CD4-positive, alpha-beta T cell treated with Interferon alpha-2 for 1 hour (primary cell): ENCODE measurements around the gene MICU1.
"Not testable (repeated sequence)": the region's sequence is repeated elsewhere in the genome, so short reads cannot be mapped to it uniquely, and the experiment has no call there.

Experiments
- DNase-seq, 2 donors: peaks; one replicate each; pipeline ENCODE4 v3.0.0-alpha.2; 2020 to 2022

Gene MICU1, protein sequence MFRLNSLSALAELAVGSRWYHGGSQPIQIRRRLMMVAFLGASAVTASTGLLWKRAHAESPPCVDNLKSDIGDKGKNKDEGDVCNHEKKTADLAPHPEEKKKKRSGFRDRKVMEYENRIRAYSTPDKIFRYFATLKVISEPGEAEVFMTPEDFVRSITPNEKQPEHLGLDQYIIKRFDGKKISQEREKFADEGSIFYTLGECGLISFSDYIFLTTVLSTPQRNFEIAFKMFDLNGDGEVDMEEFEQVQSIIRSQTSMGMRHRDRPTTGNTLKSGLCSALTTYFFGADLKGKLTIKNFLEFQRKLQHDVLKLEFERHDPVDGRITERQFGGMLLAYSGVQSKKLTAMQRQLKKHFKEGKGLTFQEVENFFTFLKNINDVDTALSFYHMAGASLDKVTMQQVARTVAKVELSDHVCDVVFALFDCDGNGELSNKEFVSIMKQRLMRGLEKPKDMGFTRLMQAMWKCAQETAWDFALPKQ

DNA sequence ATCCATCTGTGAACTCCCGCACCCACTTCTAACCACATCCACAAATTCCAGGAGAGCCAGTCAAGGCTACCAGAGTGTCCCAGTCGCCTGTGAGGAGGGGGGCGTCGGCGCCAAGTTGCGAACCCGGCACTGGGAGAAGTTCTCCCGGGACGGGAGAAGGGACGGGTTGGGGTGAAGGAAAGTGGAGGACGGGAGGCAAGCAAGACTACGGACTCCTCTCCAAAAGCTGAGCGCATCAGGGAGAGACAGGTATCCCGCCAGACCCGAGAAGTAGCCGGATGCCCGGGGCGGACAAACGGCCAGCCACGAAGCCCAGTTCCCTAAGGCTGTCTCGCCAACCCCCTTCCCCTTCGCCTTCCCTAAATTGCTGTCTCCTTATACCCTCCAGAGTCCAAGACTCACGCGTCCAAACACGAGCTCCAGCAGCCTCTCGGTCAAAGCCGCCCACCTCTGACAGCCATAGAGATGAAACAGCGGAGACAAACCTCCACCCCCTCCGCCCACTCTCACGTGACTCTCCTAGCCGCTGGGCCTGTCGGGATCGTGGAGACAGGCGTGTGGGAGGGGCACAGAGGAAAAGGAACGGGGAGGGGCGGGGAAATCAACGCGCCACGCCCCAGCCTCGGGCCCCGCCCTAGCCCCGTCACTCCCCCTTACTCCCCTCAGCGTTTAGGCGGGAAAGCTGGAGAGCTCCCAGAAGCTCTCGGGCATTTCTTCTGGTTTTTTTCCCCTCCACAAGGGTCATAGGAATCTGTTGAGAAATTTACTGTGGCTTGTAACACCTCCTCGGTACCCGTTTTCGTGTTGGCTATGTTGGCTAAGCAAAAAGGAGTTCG is at the start of gene MICU1:
TSS of gene MICU1 (minus strand) at position 472 of the 836 bp plus-strand sequence. CDS start 59,286 bp downstream, outside the sequence.
- DNase-seq, result peak; percentile 92 to 94

DNA sequence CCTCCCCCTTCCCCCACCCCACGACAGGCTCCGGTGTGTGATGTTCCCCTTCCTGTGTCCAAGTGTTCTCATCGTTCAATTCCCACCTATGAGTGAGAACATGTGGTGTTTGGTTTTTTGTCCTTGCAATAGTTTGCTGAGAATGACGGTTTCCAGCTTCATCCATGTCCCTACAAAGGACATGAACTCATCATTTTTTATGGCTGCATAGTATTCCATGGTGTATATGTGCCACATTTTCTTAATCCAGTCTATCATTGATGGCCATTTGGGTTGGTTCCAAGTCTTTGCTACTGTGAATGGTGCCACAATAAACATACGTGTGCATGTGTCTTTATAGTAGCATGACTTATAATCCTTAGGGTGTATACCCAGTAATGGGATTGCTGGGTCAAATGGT is 48.3 kb upstream of the MICU1 start:
- DNase-seq, result not testable (repeated sequence)

DNA sequence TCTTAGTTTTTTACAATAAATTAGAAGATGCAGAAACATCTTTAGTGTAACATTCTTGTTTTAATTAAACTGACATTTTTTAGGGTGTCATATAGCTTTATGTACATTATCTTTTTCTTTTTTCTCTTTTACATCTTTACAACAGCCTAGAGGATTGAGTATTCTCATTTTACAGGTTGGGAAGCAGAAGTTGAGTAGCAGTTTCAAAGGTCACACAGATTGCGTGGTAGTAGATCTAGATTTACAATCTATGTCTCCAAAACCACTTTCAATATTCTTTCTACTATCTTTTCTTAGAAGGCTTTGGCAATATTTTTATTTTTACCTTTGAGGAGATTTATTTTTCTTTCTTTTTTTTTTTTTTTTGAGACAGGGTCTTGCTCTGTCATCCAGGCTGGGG is 47.4 kb upstream of the MICU1 start:
- no peak for DNase-seq

DNA sequence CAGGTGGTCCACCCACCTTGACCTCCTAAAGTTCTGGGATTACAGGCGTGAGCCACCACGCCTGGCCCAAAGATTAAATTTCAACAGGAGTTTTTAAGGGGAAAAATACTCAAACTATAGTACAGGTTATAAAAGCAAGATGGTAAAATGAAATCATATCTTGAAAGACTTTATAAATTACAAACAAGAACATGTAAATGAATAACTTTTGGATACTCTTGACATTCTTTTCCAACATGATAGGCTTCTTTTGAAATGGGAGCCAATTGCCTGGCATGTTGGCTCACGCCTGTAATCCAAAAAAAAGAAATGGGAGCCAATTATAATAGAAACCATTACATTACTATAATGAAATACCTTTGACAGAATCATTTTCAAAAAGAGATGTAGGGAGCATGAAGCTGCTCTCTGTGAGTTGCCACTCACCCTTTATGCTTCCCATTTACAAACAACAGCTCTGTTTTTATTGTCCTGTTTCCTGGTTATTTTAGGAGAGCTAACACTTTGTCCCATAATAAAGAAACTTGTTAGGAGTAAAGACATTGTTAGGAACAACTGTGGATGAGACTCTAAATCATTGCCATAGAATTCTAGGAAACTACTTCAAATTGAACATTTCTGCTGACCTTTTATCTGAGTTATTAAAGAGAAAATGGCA is 41.5 kb upstream of the MICU1 start:
- DNase-seq, result no peak

- DNase-seq, result no peak
These were observed 40.0 kb upstream of the MICU1 start for GRCh38 chr10:72665925-72666324.

GRCh38 chr10:72663971-72664370 is 38.1 kb upstream of the MICU1 start:
- no peak for DNase-seq

DNA sequence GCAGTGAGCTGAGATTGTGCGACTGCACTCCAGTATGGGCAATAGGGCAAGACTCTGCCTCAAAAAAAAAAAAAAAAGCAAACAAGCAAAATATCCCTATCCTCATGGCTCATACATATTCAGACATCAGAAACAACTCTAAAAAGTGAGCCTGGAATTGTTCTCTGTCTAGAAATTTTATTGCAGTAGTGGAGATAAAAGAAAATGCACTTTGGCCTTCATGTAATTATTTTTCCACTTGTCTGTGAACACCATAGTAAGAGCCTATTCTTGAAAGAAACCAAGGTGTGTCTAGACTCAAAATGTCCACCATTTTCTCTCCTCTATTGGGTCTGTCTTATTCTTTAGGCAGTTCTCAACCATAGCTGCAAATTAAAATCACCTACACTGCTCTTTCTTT is 35.6 kb upstream of the MICU1 start:
- DNase-seq, result no peak

- DNase-seq, result no peak
These were observed 34.3 kb upstream of the MICU1 start for GRCh38 chr10:72660220-72660619.

- DNase-seq, result no peak
These were observed 33.8 kb upstream of the MICU1 start for GRCh38 chr10:72659694-72660093.

GRCh38 chr10:72658696-72659400 is 33.0 kb upstream of the MICU1 start:
- no peak for DNase-seq

DNA sequence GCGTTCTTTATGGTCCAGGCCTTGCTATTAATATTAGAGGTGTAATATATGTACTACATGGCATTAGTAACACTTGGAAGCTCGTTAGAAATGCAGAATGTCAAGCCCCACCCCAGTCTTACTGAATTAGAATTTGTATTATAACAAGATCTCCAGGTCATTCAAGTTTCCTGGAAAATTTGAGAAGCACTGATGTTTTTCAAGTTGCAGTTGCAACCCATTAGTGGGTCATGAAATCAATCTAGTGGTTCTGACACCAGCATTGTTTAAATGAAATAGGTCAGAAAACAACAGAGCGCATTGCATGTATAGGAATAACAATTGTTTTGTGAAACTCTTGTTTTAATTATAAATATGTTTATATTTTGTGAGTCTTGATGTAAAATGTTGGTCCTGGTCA is 28.8 kb upstream of the MICU1 start:
- no peak for DNase-seq

DNA sequence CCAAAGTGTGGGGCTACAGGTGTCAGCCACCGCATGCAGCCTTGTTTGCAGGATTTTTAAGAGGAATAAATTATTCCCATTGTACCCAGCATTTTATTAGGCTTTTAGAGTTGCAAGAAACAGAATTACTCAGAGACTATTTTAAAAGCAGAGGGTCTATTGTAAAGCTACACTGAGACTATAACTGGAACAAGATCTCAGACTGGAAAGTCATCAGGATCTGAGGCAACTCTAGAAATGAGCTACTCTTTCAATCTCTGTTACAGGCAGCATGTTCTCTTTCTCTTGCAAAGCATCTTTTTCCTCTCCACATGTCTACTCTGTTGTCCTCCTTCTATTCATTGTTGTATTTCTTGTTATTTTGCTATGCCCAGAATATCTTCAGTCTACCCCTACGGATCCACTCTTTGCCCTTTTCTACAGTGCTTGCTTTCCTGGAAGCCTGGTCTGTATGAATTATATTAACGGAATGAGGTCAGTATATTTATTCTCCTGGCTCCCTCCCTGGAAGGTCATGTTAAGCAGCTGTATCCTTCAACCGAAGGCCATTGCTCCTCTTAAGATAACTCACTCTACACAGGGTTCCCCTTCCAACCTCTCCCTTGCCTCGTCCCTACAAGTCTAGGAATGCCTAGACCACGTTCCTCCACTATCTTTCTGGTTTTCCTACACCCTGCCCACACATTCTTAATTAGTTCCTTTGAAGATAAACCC is 27.7 kb upstream of the MICU1 start:
- DNase-seq, result no peak

GRCh38 chr10:72649291-72649690 is 23.4 kb upstream of the MICU1 start:
- no peak for DNase-seq

DNA sequence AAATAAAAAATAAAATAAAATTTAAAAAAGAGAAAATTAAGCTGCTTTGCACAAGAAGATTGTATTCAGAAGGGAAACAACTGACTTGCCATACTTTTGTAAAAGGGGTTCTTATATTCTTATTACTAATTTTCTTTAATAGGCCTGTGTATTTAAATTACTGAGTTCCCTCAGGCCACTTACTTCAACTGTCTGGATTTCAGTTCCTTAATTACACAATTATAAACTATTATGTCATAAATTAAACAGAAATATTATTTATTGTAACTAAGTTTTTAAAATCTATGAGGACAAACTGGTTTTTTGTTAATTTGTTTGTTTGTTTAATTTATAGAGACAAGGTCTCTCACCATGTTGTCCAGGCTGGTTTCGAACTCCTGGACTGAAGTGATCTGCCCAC is 22.4 kb upstream of the MICU1 start:
- no peak for DNase-seq

DNA sequence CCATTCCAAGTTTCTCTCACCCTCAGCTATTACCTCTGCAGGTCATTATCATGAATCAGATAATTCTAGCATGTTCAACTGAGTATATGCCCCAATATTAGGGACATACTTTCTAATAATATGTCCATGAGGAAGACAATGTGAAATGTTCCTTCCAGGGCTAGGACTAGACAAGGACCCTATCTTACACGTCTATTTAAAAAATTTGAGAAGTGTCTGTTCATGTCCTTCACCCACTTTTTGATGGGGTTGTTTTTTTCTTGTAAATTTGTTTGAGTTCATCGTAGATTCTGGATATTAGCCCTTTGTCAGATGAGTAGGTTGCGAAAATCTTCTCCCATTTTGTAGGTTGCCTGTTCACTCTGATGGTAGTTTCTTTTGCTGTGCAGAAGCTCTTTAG is 21.1 kb upstream of the MICU1 start:
- not testable (repeated sequence) for DNase-seq

DNA sequence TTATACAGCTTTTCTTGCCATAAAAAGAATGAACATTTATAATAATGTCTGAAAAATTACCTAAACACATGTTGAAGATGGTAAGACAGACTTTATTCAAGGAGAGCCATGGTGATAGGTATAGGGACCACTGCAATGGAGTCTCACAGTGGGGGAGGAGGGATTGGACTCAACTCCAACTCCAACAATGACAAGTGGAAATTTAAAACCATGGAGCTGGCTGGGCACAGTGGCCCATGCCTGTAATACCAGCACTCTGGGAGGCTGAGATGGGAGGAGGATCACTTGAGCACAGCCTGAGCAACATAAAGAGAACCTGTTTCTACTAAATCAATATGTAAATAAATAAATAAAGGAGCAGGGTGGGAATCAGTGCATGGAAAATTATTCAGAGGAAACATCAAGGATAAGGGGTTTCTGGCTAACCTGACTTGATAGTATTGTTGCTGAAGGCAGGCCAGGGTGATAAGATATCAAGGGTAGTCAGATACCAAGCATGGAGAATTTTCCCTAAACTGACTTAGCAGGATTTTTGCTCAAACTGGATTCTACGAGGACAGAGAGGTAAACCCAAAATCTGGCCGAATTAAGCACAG is 19.5 kb upstream of the MICU1 start:
- no peak for DNase-seq

DNA sequence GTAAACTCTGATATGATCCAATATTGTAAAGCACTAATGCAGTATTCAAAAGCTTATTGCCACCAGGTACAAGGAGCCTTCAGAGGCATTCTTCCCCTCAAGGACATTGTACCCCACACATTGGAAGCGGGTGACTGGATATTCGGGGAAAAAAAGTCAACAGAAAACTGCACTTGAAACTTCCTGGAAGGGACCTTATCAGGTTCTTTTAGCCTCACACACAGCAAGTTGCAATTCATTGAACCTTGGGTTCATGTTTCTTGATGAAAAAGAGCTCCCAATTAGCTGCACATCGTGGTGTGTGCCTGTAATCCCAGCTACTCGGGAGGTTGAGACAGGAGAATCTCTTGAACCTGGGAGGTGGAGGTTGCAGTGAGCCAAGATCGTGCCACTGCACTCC is 16.4 kb upstream of the MICU1 start:
- DNase-seq, result no peak

GRCh38 chr10:72639441-72639873 is 13.6 kb upstream of the MICU1 start:
- no peak for DNase-seq

GRCh38 chr10:72638586-72639440 is 12.9 kb upstream of the MICU1 start:
- no peak for DNase-seq

DNA sequence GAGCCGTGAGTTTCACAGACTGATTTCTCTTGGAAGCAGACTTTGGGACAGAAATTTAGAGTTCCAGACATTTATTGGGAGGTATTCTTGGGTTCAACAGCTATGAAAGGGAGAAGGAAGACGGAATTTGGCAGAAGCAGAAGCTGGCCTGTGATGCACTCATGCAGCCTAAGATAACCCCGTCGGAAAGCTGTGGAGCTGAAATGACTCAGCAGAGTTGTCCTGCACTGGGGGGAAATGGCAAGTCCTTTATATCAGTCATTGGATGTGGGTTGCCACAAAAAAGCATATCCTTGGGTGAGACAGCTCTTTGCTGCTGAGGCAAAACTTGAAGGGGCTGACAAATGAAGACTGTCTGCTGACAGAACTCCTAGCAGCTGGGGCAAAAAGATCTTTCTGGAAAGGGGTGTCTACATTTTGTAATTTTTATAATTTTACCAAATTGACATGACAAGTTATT is 11.5 kb upstream of the MICU1 start:
- DNase-seq, result peak; percentile 3 to 50
